CD14-positive monocyte (primary cell): ENCODE data around the gene STX11. TPM values are rescaled to one million over a fixed set of nuclear protein-coding genes. Genes with fewer than 3 reads are reported as not detected.
A peak's percentile ranks its signal among the peaks of the same experiment; 100 is the strongest.

Source experiments
- DNase-seq, 3 donors: peaks; one replicate each; pipeline ENCODE4 v3.0.0-alpha.2; 2011 to 2022
- H2AFZ ChIP-seq: 2 replicates; pipeline ENCODE4 v1.6.0; 2012; ENCODE audit warnings: mild to moderate bottlenecking, low read depth, low read length, inconsistent platforms; ENCODE audit not compliant: insufficient read depth, poor library complexity, severe bottlenecking
- H3K27ac ChIP-seq, 2 donors: 1 replicate in 1 of 2; 2 replicates in 1 of 2; pipeline ENCODE4 v1.5.1; 2012 to 2013; ENCODE audit warnings: low read length in 2 of 2, control low read depth in 1 of 2, inconsistent platforms in 1 of 2, low read depth in 1 of 2, mild to moderate bottlenecking in 1 of 2
- H3K27me3 ChIP-seq, 2 donors: one replicate each; pipeline versions ENCODE4 v1.6.0 to v1.6.1; 2011 to 2013; ENCODE audit warnings: low read length in 2 of 2; ENCODE audit not compliant: control insufficient read depth in 2 of 2, insufficient read depth in 2 of 2
- H3K36me3 ChIP-seq, 2 donors: replicated peaks in 1 of 2; 1 replicate in 1 of 2; 2 replicates in 1 of 2; pipeline versions ENCODE4 v1.5.1 to v1.6.1; 2012 to 2013; ENCODE audit warnings: low read length in 2 of 2, control low read depth in 1 of 2, inconsistent platforms in 1 of 2, mild to moderate bottlenecking in 1 of 2; ENCODE audit not compliant: insufficient read depth in 2 of 2, control insufficient read depth in 1 of 2
- H3K4me1 ChIP-seq, 2 donors: 1 replicate in 1 of 2; 2 replicates in 1 of 2; pipeline versions ENCODE4 v1.5.1 to v1.6.1; 2012 to 2013; ENCODE audit warnings: low read length in 2 of 2, control low read depth in 1 of 2, inconsistent platforms in 1 of 2, mild to moderate bottlenecking in 1 of 2, moderate library complexity in 1 of 2; ENCODE audit not compliant: insufficient read depth in 2 of 2, control insufficient read depth in 1 of 2
- H3K4me2 ChIP-seq: replicated peaks from 2 replicates; pipeline ENCODE3; 2012; ENCODE audit warnings: low read length, moderate library complexity, mild to moderate bottlenecking; ENCODE audit not compliant: poor library complexity, severe bottlenecking; ENCODE audit errors: extremely low read depth
- H3K4me3 ChIP-seq, 3 experiments: fragments of 200-600 bp in 1 of 3; sonication (generic) in 1 of 3; replicated peaks in 1 of 3; 1 replicate in 2 of 3; 2 replicates in 1 of 3; pipeline ENCODE4 v1.5.1; 2011 to 2013; ENCODE audit warnings: low read length in 3 of 3, mild to moderate bottlenecking in 3 of 3, control low read depth in 2 of 3, low read depth in 2 of 3, inconsistent platforms in 1 of 3, moderate library complexity in 1 of 3
- H3K79me2 ChIP-seq: 2 replicates; pipeline ENCODE4 v1.6.0; 2012; ENCODE audit warnings: mild to moderate bottlenecking, control low read depth, inconsistent platforms, low read length, moderate library complexity; ENCODE audit not compliant: insufficient read depth
- H3K9ac ChIP-seq: 2 replicates; pipeline ENCODE4 v1.6.0; 2017; ENCODE audit warnings: low read length, mild to moderate bottlenecking; ENCODE audit not compliant: insufficient read depth, poor library complexity, severe bottlenecking
- H3K9me3 ChIP-seq, 2 donors: replicated peaks in 1 of 2; 1 replicate in 1 of 2; 2 replicates in 1 of 2; pipeline versions ENCODE4 v1.5.1 to v1.6.1; 2012 to 2013; ENCODE audit warnings: low read length in 2 of 2, control low read depth in 1 of 2; ENCODE audit not compliant: control insufficient read depth in 1 of 2, insufficient read depth in 1 of 2
- H4K20me1 ChIP-seq: 2 replicates; pipeline ENCODE4 v1.6.0; 2012; ENCODE audit warnings: mild to moderate bottlenecking, low read length, control low read depth, moderate library complexity; ENCODE audit not compliant: insufficient read depth
- H3K27ac Mint-ChIP-seq, 7 donors: one replicate each; pipeline ENCODE4 v1.8.0; 2020; ENCODE audit warnings: mild to moderate bottlenecking in 7 of 7, mixed read lengths in 7 of 7, moderate library complexity in 6 of 7, inconsistent platforms in 2 of 7
- H3K27me3 Mint-ChIP-seq, 3 donors: one replicate each; pipeline ENCODE4 v1.8.0; 2021 to 2022; ENCODE audit warnings: low read depth in 3 of 3, mild to moderate bottlenecking in 3 of 3, mixed read lengths in 3 of 3, moderate library complexity in 3 of 3, inconsistent platforms in 1 of 3
- H3K36me3 Mint-ChIP-seq, 2 donors: one replicate each; pipeline ENCODE4 v1.8.0; 2020; ENCODE audit warnings: mixed read lengths in 2 of 2, inconsistent platforms in 1 of 2, mild to moderate bottlenecking in 1 of 2
- H3K4me1 Mint-ChIP-seq: one replicate; pipeline ENCODE4 v1.8.0; 2020; ENCODE audit warnings: mild to moderate bottlenecking, mixed read lengths
- H3K4me3 Mint-ChIP-seq, 2 donors: one replicate each; pipeline ENCODE4 v1.8.0; 2020; ENCODE audit warnings: mild to moderate bottlenecking in 2 of 2, mixed read lengths in 2 of 2, moderate library complexity in 1 of 2
- H3K9me3 Mint-ChIP-seq, 7 donors: one replicate each; pipeline ENCODE4 v1.8.0; 2020 to 2022; ENCODE audit warnings: mixed read lengths in 7 of 7, mild to moderate bottlenecking in 6 of 7, moderate library complexity in 6 of 7, inconsistent platforms in 2 of 7
- CTCF ChIP-seq: fragments of 200-600 bp; IDR thresholded peaks from one replicate; pipeline ENCODE4 v1.8.0; 2022; ENCODE audit warnings: antibody characterized with exemption, mild to moderate bottlenecking
- WGBS: methylation state at CpG from one replicate; pipeline ENCODE4 v1.1.5; 2013; ENCODE audit warnings: missing lambda C conversion rate; ENCODE audit not compliant: insufficient coverage; 5-methylcytosine and 5-hydroxymethylcytosine counted together
- intact Hi-C, 2 donors: fragments of 100-400 bp; cut with micrococcal nuclease; formaldehyde crosslinking; loops; one replicate each; pipeline versions ENCODE4 v1.15.0 to v1.15.1; 2023
- polyA plus RNA-seq, 3 donors: library from polyadenylated mRNA; depleted of rRNA in 1 of 3; unstranded in 2 of 3; stranded (reverse) in 1 of 3; fragments of 300-500 nt in 2 of 3; fragments of >200 nt in 1 of 3; fragmentation: Illumina TruSeq in 2 of 3; gene quantifications; 1 replicate in 2 of 3; 2 replicates in 1 of 3; pipeline ENCODE4 v1.2.3, GENCODE V29; 2012 to 2021

The STX11 gene
- polyA plus RNA-seq, 3 donors: 276 to 372 (median 367) TPM

GRCh38 chr6:144104488-144104887 is 45.8 kb upstream of the STX11 start:
- no peak overlapping the region for H2AFZ ChIP-seq
- Mint-ChIP-seq H3K4me3 (no peak overlapping the region), H3K27me3 (peaks cover 0 to 2% (median 0%) of the 10 kb centered on the region in 3 donors), H3K4me1 (peaks cover 3% of the 10 kb centered on the region), H3K36me3 (no peaks in the 10 kb centered on the region), H3K9me3 (no peaks in the 10 kb centered on the region), H3K27ac (no peak overlapping the region)
- TF ChIP-seq CTCF: no peak
- WGBS: no CpG with 5 or more reads among the region's 4 CpGs
- intact Hi-C loops: loop anchor here in 1 of 2 donors (10.0 kb wide), 1 partner anchor 380 kb away; no protein-coding TSS in a partner anchor
- no peaks in the 10 kb centered on the region for H4K20me1 ChIP-seq
- no peak for DNase-seq
- no peak overlapping the region for H3K27ac ChIP-seq
- H3K4me1 ChIP-seq: no peaks in the 10 kb centered on the region
- no peaks in the 10 kb centered on the region for H3K36me3 ChIP-seq
- H3K79me2 ChIP-seq: no peaks in the 10 kb centered on the region
- no peaks in the 10 kb centered on the region for H3K9me3 ChIP-seq
- H3K4me2 ChIP-seq: no peak overlapping the region
- H3K4me3 ChIP-seq: no peak overlapping the region
- no peak overlapping the region for H3K9ac ChIP-seq
- H3K27me3 ChIP-seq: no peaks in the 10 kb centered on the region

- no peaks in the 10 kb centered on the region for H3K4me1 ChIP-seq
- H3K9ac ChIP-seq: no peak overlapping the region
- no peaks in the 10 kb centered on the region for H3K36me3 Mint-ChIP-seq
- no peaks in the 10 kb centered on the region for H3K9me3 Mint-ChIP-seq
- H3K79me2 ChIP-seq: no peaks in the 10 kb centered on the region
- no peaks in the 10 kb centered on the region for H4K20me1 ChIP-seq
- H2AFZ ChIP-seq: no peak overlapping the region
- H3K27ac Mint-ChIP-seq: no peak overlapping the region
- intact Hi-C loops: loop anchor here in 1 of 2 donors (5.0 to 10.0 kb wide), 2 partner anchors 112 to 380 kb away; no protein-coding TSS in a partner anchor
- H3K36me3 ChIP-seq: no peaks in the 10 kb centered on the region
- H3K4me1 Mint-ChIP-seq: peaks cover 3% of the 10 kb centered on the region
- no CpG with 5 or more reads among the region's 2 CpGs for WGBS
- peaks cover 0 to 2% (median 0%) of the 10 kb centered on the region in 3 donors for H3K27me3 Mint-ChIP-seq
- no peak overlapping the region for H3K27ac ChIP-seq
- no peak overlapping the region for H3K4me2 ChIP-seq
- no peak overlapping the region for H3K4me3 Mint-ChIP-seq
- no peak overlapping the region for H3K4me3 ChIP-seq
- DNase-seq: peak; percentile 65 to 77 (median 71)
- H3K27me3 ChIP-seq: no peaks in the 10 kb centered on the region
- no peaks in the 10 kb centered on the region for H3K9me3 ChIP-seq
- TF ChIP-seq CTCF: peak; percentile 72
Observed at GRCh38 chr6:144104898-144105487, 45.3 kb upstream of the STX11 start.
